HEK293T (cell line): ENCODE data around the gene GRIK2.

ENCODE experiments used
- FOXM1 ChIP-seq: fragments of 450-650 bp; IDR thresholded peaks from 2 replicates; pipeline ENCODE4 v1.6.1; 2017; ENCODE audit warnings: mild to moderate bottlenecking, borderline replicate concordance
- TARDBP ChIP-seq: fragments of 450-650 bp; IDR thresholded peaks from 2 replicates; pipeline ENCODE4 v1.6.1; 2016

DNA sequence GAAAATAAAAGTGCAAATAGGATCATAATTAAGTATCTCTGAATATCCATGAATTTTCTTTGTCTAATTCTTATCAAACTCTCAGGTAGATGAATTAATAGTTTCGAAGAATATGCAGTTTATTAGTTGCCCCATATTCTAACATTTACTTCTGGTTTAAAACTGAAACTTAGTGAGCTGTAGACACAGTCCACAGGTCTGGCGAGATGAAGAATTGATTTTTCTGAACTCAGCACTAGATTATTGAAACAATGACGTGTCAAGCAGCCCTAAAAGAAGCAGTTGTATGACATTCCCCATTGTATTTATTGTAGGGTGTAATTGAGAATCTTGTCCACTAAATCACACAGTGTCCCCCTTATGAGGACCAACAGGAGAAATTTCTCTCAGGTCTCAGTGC, 407.1 kb downstream of the GRIK2 start:
- TF ChIP-seq FOXM1 (no peak), TARDBP (no peak)
